Right lobe of liver (tissue), 4 donors: ENCODE measurements around the gene NPHS1.

ENCODE experiments used
- CTCF ChIP-seq, 4 donors: fragments of 200-600 bp in 3 of 4; fragments of 450-650 bp in 1 of 4; IDR thresholded peaks; one replicate each; pipeline versions ENCODE4 v1.5.1 to v1.8.0; 2016 to 2022; ENCODE audit warnings: antibody characterized with exemption in 4 of 4, mild to moderate bottlenecking in 2 of 4
- POLR2A ChIP-seq: fragments of 450-650 bp; IDR thresholded peaks from one replicate; pipeline ENCODE4 v1.6.1; 2017; ENCODE audit warnings: antibody characterized with exemption, mild to moderate bottlenecking
- donor health status: DM: no; HTN: no; CAD: no.
- donor health status: DM: no; HTN: no; CAD: no.
- donor health status: DM: no; HTN: yes; CAD: no.

- no peak for TF ChIP-seq POLR2A
- no peak for TF ChIP-seq CTCF (IDR thresholded peaks at IDR 0.05)
Measured at GRCh38 chr19:35853038-35853756, 893 bp upstream of the NPHS1 start.
